ENCODE measurements around the gene CHD2. TPM values are rescaled to one million over a fixed set of nuclear protein-coding genes. Genes with fewer than 3 reads are reported as not detected.

CHD2 gene
- total and polyA plus RNA-seq, 2 experiments from 2014 or later: 36.5 to 39.0 TPM

DNA sequence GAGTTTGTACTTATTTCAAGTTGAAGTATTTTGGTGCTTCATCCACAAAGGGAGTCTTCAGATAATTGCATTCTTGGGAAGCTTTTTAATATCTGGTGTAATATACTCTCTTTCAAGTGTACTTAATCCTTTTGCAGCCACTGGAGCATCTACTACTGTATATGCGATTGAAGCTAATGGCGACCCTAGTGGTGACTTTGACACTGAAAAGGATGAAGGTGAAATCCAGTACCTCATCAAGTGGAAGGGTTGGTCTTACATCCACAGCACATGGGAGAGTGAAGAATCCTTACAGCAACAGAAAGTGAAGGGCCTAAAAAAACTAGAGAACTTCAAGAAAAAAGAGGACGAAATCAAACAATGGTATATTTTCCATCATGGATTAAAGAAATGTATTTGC, 42.6 kb downstream of the CHD2 start:
- no peak overlapping the region for H3K4me2 ChIP-seq (ENCODE audit: unreplicated experiment)
- peaks cover 68% of the 10 kb centered on the region for H3F3A ChIP-seq (ENCODE audit: insufficient read depth)
- DNase-seq: no peak
- H3K4me1 ChIP-seq (ENCODE audit: insufficient read depth): no peaks in the 10 kb centered on the region; the same call in 1 of the 2 replicates
- H3K9me3 ChIP-seq (ENCODE audit: low read depth): no peaks in the 10 kb centered on the region
- H3K36me3 ChIP-seq (ENCODE audit: low read depth): peaks cover 94% of the 10 kb centered on the region
- WGBS, 2 experiments (ENCODE audit: low coverage in 1 of 2, low lambda C conversion rate in 2 of 2, missing lambda C conversion rate in 2 of 2): 96 to 99% methylated on average over 3 of the region's 3 CpGs
- in situ Hi-C loops (cut with MboI): no loop called here
- no peaks in the 10 kb centered on the region for H4K20me1 ChIP-seq (ENCODE audit: insufficient read depth)
- peaks cover 97% of the 10 kb centered on the region for H3K79me2 ChIP-seq (ENCODE audit: insufficient read depth)
- no peak overlapping the region for H3K9ac ChIP-seq
- H3K9me2 ChIP-seq (ENCODE audit: insufficient read depth): no peaks in the 10 kb centered on the region
- no peak for TF ChIP-seq EZH2phosphoT487 (IDR thresholded peaks at IDR 0.05; ENCODE audit: insufficient read depth, low read depth)
- TF ChIP-seq EZH2 (IDR thresholded peaks at IDR 0.05; ENCODE audit: insufficient read depth, poor library complexity, severe bottlenecking): no peak
- H2AFZ ChIP-seq: no peak overlapping the region
- H3K27me3 ChIP-seq (replicated peaks; ENCODE audit: insufficient read depth): no peaks in the 10 kb centered on the region
- no peak overlapping the region for H3K27ac ChIP-seq
- no peak overlapping the region for H3K4me3 ChIP-seq

DNA sequence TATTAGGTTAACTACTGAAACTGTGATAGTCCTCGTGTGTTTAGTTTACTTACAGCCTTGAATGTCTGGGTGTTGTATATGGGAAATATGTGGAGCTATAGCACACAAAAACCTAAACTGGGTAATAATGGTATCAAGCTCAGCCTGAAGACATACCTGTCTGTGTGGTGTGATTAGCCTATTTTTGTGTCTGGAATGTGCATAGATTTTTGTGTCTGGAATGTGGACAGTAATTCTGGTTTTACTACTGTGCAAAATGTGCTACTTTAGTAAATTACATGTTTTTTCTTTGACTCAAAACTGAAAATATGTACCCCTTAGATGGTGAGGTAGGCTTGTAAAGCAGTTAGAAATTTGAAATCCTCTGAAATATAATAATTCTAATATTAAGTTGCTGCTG, 43.5 kb downstream of the CHD2 start:
- Histone ChIP-seq H2AFZ (no peak overlapping the region), H3K27me3 (replicated peaks; ENCODE audit: insufficient read depth) (no peaks in the 10 kb centered on the region), H3K4me3 (no peak overlapping the region), H3K9ac (no peak overlapping the region), H3K9me2 (ENCODE audit: insufficient read depth) (no peaks in the 10 kb centered on the region), H3K4me1 (ENCODE audit: insufficient read depth) (no peaks in the 10 kb centered on the region; the same call in 1 of the 2 replicates), H3K79me2 (ENCODE audit: insufficient read depth) (peaks cover 97% of the 10 kb centered on the region), H3K27ac (0 out of 2 replicates have a peak overlapping the region, but pooled peaks have one; percentile 4), H4K20me1 (ENCODE audit: insufficient read depth) (no peaks in the 10 kb centered on the region), H3K36me3 (ENCODE audit: low read depth) (peaks cover 94% of the 10 kb centered on the region), H3F3A (ENCODE audit: insufficient read depth) (peaks cover 68% of the 10 kb centered on the region), H3K9me3 (ENCODE audit: low read depth) (no peaks in the 10 kb centered on the region), H3K4me2 (ENCODE audit: unreplicated experiment) (no peak overlapping the region)
- TF ChIP-seq EZH2 (IDR thresholded peaks at IDR 0.05; ENCODE audit: insufficient read depth, poor library complexity, severe bottlenecking) (no peak), EZH2phosphoT487 (IDR thresholded peaks at IDR 0.05; ENCODE audit: insufficient read depth, low read depth) (no peak)
- no peak for DNase-seq
- WGBS, 2 experiments (ENCODE audit: low coverage in 1 of 2, low lambda C conversion rate in 2 of 2, missing lambda C conversion rate in 2 of 2): 52 to 54% methylated on average over 1 of the region's 1 CpG
- in situ Hi-C loops (cut with MboI): no loop called here

DNA sequence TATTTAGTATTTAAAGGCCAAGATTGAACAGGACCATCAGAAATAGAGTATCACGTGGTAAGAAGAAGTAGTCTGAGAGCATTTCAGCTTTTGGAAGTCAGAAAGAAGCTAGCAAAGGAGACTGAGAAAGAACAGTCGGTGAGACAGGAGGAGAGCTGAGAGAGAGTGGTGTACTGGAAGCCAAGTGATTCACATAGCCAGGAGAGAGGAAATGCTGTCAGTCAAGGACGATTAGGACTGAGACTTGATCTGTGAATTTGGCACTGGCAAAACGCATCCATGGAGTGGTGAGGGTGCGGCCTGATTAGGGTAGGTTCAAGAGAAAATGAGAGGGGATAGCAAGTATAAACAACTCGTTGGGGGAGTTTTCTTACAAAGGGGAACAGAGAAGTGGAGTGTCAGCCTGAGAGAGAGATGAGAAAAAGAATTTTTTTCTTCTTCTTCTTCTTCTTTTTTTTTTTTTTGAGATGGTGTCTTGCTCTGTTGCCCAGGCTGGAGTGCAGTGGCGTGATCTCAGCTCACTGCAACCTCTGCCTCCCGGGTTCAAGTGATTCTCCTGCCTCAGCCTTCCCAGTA, 44.9 kb downstream of the CHD2 start:
- in situ Hi-C loops (cut with MboI): no loop called here
- 97 to 98% methylated on average over 8 of the region's 8 CpGs for WGBS, 2 experiments (ENCODE audit: low coverage in 1 of 2, low lambda C conversion rate in 2 of 2, missing lambda C conversion rate in 2 of 2)
- H3K9me2 ChIP-seq (ENCODE audit: insufficient read depth): no peaks in the 10 kb centered on the region
- no peak overlapping the region for H3K4me3 ChIP-seq
- H3K79me2 ChIP-seq (ENCODE audit: insufficient read depth): peaks cover 97% of the 10 kb centered on the region
- H3K4me1 ChIP-seq (ENCODE audit: insufficient read depth): no peaks in the 10 kb centered on the region; the same call in 1 of the 2 replicates
- H3K36me3 ChIP-seq (ENCODE audit: low read depth): peaks cover 94% of the 10 kb centered on the region
- no peak for DNase-seq
- H3K27me3 ChIP-seq (replicated peaks; ENCODE audit: insufficient read depth): no peaks in the 10 kb centered on the region
- no peak overlapping the region for H3K9ac ChIP-seq
- H3F3A ChIP-seq (ENCODE audit: insufficient read depth): peaks cover 68% of the 10 kb centered on the region
- H3K4me2 ChIP-seq (ENCODE audit: unreplicated experiment): no peak overlapping the region
- no peaks in the 10 kb centered on the region for H4K20me1 ChIP-seq (ENCODE audit: insufficient read depth)
- TF ChIP-seq EZH2phosphoT487 (IDR thresholded peaks at IDR 0.05; ENCODE audit: insufficient read depth, low read depth) (no peak), EZH2 (IDR thresholded peaks at IDR 0.05; ENCODE audit: insufficient read depth, poor library complexity, severe bottlenecking) (no peak)
- no peaks in the 10 kb centered on the region for H3K9me3 ChIP-seq (ENCODE audit: low read depth)
- H3K27ac ChIP-seq: no peak overlapping the region
- no peak overlapping the region for H2AFZ ChIP-seq

DNA sequence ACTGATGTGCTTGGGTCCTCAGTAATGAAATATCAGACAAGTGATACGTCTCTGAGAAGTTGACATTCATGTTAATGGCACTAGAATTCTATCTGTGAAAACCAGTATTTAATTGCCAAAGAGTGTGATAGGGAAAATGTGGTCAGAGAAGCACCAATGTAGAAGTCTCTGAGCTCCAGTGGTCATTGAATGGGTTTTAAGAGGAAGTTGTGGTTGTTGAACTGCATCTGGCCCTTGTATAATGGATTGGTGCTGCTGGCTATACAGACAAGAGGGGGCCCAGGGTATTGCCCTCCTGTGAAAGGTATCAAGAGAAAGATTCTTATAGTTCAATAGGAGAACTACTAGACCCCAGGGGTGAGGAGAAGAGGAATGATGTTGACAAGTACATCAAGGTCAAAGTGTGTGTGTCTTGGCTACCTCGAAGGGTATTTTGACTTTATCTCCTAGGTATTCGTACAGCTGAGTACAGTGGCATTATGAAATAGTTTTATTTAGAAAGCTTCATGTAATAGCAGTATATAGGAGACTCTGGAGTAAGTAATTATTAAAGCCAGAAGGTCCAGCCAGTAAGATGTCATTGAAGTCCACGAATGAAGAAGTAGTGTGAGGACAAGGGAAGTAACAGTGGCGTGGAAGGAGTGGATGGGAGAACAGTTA, 47.1 kb downstream of the CHD2 start:
- Histone ChIP-seq H3K9ac (no peak overlapping the region), H3K9me2 (ENCODE audit: insufficient read depth) (no peaks in the 10 kb centered on the region), H3K4me2 (ENCODE audit: unreplicated experiment) (no peak overlapping the region), H2AFZ (no peak overlapping the region), H3K9me3 (ENCODE audit: low read depth) (no peaks in the 10 kb centered on the region), H3K36me3 (ENCODE audit: low read depth) (peaks cover 98% of the 10 kb centered on the region), H3K27ac (no peak overlapping the region), H4K20me1 (ENCODE audit: insufficient read depth) (no peaks in the 10 kb centered on the region), H3K27me3 (replicated peaks; ENCODE audit: insufficient read depth) (no peaks in the 10 kb centered on the region), H3K4me1 (ENCODE audit: insufficient read depth) (no peaks in the 10 kb centered on the region), H3F3A (ENCODE audit: insufficient read depth) (peaks cover 71% of the 10 kb centered on the region), H3K4me3 (no peak overlapping the region), H3K79me2 (ENCODE audit: insufficient read depth) (peaks cover 100% of the 10 kb centered on the region)
- in situ Hi-C loops (cut with MboI): no loop called here
- DNase-seq: no peak
- WGBS, 2 experiments (ENCODE audit: low coverage in 1 of 2, low lambda C conversion rate in 2 of 2, missing lambda C conversion rate in 2 of 2): 87 to 93% methylated on average over 5 of the region's 5 CpGs
- TF ChIP-seq EZH2 (IDR thresholded peaks at IDR 0.05; ENCODE audit: insufficient read depth, poor library complexity, severe bottlenecking) (no peak), EZH2phosphoT487 (IDR thresholded peaks at IDR 0.05; ENCODE audit: insufficient read depth, low read depth) (no peak)

Data from GM23248 (cell line).